ENCODE results near the gene EFEMP1. TPM values are rescaled to one million over a fixed set of nuclear protein-coding genes. Genes with fewer than 3 reads are reported as not detected.

Gene EFEMP1
- total RNA-seq, 1 experiment from 2014 or later = 86.3 TPM

- no peak for TF ChIP-seq CTCF (conservative IDR thresholded peaks at IDR 0.05)
- TF ChIP-seq EZH2 (IDR thresholded peaks at IDR 0.05; ENCODE audit: low read depth) = no peak
- Histone ChIP-seq H3K27ac (no peak overlapping the region), H3K9me3 (ENCODE audit: insufficient read depth, low read depth) (no peaks in the 10 kb centered on the region), H3K27me3 (ENCODE audit: insufficient read depth, low read depth) (no peaks in the 10 kb centered on the region), H3K4me1 (replicated peaks; ENCODE audit: insufficient read depth) (peaks cover 18% of the 10 kb centered on the region), H3K9me2 (ENCODE audit: insufficient read depth) (no peaks in the 10 kb centered on the region), H3K79me2 (ENCODE audit: low read depth) (no peaks in the 10 kb centered on the region), H3K36me3 (ENCODE audit: low read depth) (no peaks in the 10 kb centered on the region), H3K4me2 (no peak overlapping the region), H3K4me3 (no peak overlapping the region), H3F3A (ENCODE audit: insufficient read depth, low read depth) (no peaks in the 10 kb centered on the region), H2AFZ (no peak overlapping the region), H4K20me1 (ENCODE audit: insufficient read depth) (no peaks in the 10 kb centered on the region)
- BruUV-seq (replicated peaks) = no TSS peak
- ChIA-PET POLR2A (ENCODE audit: unreplicated experiment) (no interaction called here), CTCF (no interaction called here)
- intact Hi-C loops (cut with micrococcal nuclease; ENCODE audit: unreplicated experiment) = no loop called here
- no peak for DNase-seq
These were observed 28.0 kb upstream of the EFEMP1 start for GRCh38 chr2:55951533-55951932.

DNA sequence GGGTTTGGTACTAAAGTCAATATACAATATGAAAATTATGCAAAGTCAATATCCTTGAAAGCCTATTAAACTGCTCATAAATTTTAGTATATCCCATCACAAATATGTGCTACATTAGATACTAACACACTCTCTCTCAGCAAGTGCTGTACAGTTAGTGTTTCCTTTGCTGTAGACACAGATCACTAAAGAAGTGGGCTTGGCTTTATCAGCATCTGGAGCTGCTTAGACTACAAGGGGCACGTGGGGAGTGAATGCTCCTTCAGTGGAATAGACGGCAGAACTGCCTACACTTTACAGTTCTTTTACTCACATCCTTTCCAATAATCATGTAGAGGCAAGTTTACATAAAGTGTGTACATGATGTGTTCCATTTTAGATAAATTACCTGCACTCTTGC, 26.0 kb upstream of the EFEMP1 start:
- ChIA-PET CTCF (no interaction called here), POLR2A (ENCODE audit: unreplicated experiment) (no interaction called here)
- H3K9me3 ChIP-seq (ENCODE audit: insufficient read depth, low read depth) = no peaks in the 10 kb centered on the region
- no TSS peak for BruUV-seq (replicated peaks)
- no peak for DNase-seq
- H3K79me2 ChIP-seq (ENCODE audit: low read depth) = no peaks in the 10 kb centered on the region
- no peaks in the 10 kb centered on the region for H3K9me2 ChIP-seq (ENCODE audit: insufficient read depth)
- no peaks in the 10 kb centered on the region for H4K20me1 ChIP-seq (ENCODE audit: insufficient read depth)
- H3F3A ChIP-seq (ENCODE audit: insufficient read depth, low read depth) = no peaks in the 10 kb centered on the region
- H3K36me3 ChIP-seq (ENCODE audit: low read depth) = no peaks in the 10 kb centered on the region
- H3K27me3 ChIP-seq (ENCODE audit: insufficient read depth, low read depth) = no peaks in the 10 kb centered on the region
- intact Hi-C loops (cut with micrococcal nuclease; ENCODE audit: unreplicated experiment) = no loop called here
- no peak overlapping the region for H3K4me3 ChIP-seq
- TF ChIP-seq CTCF (conservative IDR thresholded peaks at IDR 0.05) (no peak), EZH2 (IDR thresholded peaks at IDR 0.05; ENCODE audit: low read depth) (no peak)
- no peak overlapping the region for H3K27ac ChIP-seq
- no peak overlapping the region for H3K4me2 ChIP-seq
- no peak overlapping the region for H2AFZ ChIP-seq
- H3K4me1 ChIP-seq (replicated peaks; ENCODE audit: insufficient read depth) = peaks cover 18% of the 10 kb centered on the region

DNA sequence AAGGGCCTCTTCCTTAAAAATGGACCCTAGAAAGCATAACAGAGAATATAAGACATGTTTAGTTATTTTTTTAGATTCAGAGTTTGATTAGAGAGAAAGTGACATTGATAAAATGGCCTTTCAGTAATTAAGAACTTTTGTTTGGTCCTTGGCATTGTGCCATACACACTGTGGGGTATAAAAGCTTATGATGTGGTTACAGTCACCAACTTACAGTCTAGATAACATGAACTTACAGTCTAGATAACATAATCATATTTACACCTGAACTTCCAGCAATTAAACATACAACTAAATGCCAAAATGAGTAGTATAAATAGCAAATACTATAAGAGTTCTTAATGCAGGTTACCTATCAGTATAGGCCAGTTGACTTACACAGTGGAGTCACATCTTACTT, 25.6 kb upstream of the EFEMP1 start:
- Histone ChIP-seq H3K27ac (no peak overlapping the region), H3K9me3 (ENCODE audit: insufficient read depth, low read depth) (no peaks in the 10 kb centered on the region), H4K20me1 (ENCODE audit: insufficient read depth) (no peaks in the 10 kb centered on the region), H3K4me2 (no peak overlapping the region), H3K4me3 (no peak overlapping the region), H3K9me2 (ENCODE audit: insufficient read depth) (no peaks in the 10 kb centered on the region), H3F3A (ENCODE audit: insufficient read depth, low read depth) (no peaks in the 10 kb centered on the region), H3K4me1 (replicated peaks; ENCODE audit: insufficient read depth) (peaks cover 18% of the 10 kb centered on the region), H3K36me3 (ENCODE audit: low read depth) (no peaks in the 10 kb centered on the region), H3K79me2 (ENCODE audit: low read depth) (no peaks in the 10 kb centered on the region), H2AFZ (no peak overlapping the region), H3K27me3 (ENCODE audit: insufficient read depth, low read depth) (no peaks in the 10 kb centered on the region)
- no peak for DNase-seq
- BruUV-seq (replicated peaks) = no TSS peak
- ChIA-PET POLR2A (ENCODE audit: unreplicated experiment) (no interaction called here), CTCF (no interaction called here)
- intact Hi-C loops (cut with micrococcal nuclease; ENCODE audit: unreplicated experiment) = no loop called here
- TF ChIP-seq CTCF (conservative IDR thresholded peaks at IDR 0.05) = no peak

Data from PC-9 (cell line).